Measurements from ENCODE around the gene MPRIP.

MPRIP gene

DNA sequence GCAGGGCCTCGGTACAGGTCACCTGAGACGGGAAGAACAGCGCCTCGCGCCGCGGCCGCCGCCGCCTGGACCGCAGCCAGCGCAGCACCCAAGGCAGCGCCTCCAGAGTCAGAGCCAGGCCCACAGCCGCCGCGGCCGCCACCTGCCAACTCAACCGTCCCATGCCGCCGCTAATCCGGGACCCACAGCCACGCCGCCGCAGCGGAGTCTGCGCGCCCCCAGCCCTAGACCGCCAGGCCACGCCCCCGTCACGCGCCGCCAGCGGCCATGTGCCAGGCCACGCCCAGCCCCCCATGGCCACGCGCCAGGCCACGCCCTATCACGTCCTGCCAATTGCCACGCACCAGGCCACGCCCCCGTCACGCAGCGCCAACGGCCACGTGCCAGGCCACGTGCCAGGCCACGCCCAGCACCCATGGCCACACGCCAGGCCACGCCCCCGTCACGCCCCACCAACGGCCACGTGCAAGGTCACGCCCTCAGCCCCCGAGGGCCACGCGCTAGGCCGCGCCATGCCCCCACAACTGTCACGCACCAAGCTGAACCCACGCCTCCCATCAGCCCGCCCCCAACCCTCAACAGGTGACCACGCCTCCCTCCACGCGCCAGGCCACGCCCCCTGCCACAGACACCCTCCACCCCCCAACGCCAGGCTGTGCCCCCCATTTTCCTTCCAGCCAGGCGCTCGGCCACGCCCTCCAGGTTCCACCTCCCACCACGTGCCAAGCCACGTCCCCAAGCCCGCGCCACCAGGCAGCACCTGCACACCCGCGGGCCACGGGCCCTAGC lies 164.1 kb downstream of the MPRIP start, which contains the start of gene PLD6:
Gene PLD6, minus strand, starts transcription at position 210 of the 789 bp plus-strand sequence. Its CDS starts 47 bp downstream, at position 163.
- peak; percentile 64 for DNase-seq (ENCODE audit: low read depth, low spot score)

DNA sequence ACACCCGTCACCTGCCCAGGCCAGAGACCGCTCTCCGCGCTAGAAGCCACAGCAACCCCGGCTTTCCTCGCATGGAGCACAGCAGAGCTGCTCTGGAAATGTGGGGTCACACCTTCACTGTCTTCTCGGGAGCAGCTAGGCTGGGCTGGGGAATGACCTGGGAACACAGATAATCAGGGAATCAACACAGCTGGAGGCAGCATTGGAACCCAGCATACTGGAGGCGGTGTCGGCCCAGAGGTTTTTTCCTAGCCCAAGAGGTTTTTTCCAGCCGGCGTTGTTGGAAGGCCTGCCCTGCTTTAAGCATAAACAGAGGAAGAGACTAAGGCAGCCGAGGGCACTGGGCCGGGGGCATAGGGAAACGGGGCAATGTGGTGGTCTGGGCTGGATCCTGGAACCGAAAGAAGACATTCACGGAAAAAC lies 164.7 kb downstream of the MPRIP start:
- H3K4me3 ChIP-seq (ENCODE audit: low read length) = no peak overlapping the region
- DNase-seq (ENCODE audit: low read depth, low spot score) = no peak

More for the DNA sequence above, 164.1 kb downstream of the MPRIP start, which contains the start of gene PLD6:
- H3K4me3 ChIP-seq (ENCODE audit: low read length) = peak within 1 kb of the TSS; percentile 52

DNA sequence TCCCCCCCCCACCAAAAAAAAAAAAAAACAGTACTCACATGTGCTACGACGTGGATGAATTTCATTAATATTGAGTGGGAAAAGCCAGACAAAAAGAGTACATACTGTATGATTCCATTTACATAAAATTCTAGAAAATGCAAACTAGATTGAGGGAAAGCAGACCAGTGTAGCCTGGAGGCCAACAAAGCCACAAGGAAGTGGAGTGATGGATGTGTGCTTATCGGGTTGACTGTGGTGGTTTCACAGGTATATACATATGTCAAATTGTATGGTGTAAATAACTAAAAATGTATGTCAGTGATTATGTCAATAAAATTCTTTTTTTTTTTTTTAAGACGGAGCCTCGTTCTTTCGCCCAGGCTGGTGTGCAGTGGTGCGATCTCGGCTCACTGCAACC lies 165.7 kb downstream of the MPRIP start:
- H3K4me3 ChIP-seq (ENCODE audit: low read length) = no peak overlapping the region
- no peak for DNase-seq (ENCODE audit: low read depth, low spot score)

DNA sequence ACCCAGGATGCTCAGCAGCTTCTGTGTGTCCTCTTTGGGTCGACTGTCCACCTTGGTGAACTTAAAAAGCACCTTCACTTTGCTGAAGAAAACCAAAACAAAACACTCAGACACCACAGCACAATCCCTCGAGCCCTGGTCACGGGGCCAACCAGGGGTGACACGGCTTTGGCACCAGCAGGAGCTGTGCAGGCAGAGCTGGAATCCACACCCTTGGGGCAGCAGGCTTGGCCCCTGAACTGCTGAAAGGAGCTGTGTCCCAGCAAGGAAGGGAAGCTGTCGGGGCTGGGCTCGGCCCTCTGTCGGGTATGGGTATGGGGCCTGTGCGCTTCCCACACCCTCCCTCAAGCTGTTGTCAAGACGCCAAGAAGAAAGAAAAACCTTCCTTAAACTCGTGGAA lies 171.5 kb downstream of the MPRIP start:
- DNase-seq (ENCODE audit: low read depth, low spot score) = no peak
- no peak overlapping the region for H3K4me3 ChIP-seq (ENCODE audit: low read length)

DNA sequence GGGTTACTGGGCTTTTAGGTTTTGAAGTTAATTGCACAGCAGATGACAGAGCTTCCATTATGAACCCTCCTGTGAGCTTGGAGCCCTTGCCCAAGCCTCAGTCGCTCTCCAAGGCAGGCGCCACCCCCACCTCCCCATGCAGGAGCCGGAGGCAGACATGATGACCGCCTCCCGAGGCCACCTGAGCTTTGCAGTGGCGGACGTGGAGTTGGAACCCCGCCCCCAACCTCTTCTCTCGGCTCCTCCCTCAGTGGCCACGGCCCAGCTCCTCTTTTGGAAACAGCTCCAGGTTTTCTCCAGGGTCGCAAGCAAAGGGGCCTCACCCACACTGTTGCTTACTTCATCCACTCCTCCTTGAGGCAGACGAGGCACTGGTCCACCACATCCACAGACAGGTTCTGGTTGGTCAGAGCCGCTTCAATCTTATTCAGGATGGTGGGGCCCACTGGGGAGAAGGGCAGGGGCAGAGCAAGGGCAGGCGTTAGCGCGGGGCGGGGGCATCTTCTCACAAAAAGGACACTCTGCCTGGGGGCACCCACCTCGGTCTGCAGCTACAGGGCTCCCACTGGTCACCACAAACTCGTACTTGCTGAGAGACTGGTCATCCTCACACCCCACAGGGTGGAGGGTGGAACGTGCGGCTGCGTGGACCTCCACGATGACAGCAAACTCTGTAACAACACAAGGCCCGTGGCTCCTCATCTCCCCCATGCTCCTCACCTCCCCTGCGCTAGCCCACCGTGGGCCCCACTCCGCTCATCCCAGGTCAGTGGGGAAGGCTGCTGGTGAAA lies 172.6 kb downstream of the MPRIP start:
- no peak overlapping the region for H3K4me3 ChIP-seq (ENCODE audit: low read length)
- DNase-seq (ENCODE audit: low read depth, low spot score) = no peak

DNA sequence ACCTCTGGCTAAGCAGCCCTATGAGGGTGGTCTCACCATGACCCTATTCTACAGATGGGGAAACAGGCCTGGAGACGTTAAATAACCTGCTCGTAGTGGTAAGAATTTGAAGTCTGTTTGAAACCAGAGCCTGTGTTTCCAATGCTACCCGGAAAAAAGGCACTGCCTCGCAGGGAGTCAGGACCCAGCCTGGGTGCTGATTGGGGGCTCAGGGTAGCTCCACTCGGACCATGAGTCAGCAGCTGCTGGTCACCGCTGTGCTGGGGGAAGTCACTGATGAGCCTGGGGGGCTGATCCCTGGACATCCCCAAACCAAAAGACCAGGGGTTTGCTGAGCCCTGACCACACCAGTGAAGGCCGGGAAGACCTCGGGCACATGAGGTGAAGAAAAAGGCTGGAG lies 173.3 kb downstream of the MPRIP start:
- H3K4me3 ChIP-seq (ENCODE audit: low read length) = no peak overlapping the region
- no peak for DNase-seq (ENCODE audit: low read depth, low spot score)

DNA sequence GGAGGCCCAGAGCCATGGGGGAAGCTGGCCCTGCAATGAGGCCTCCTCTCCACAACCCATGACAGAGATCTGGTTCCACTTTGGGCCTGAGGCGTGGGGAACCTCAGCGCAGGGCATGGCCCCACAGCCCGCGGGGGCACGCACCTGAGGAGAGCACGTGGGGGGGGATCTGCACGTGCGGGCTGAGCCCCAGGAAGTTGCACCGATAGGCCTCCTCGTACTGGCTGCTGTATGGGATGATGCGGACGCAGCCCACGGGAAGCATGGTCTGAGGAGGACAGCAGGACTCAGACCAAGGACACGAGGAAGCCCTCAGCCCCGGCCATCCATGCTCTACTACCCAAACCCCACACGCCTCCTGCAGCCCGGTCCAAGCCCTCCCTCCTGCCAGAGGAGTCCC lies 174.0 kb downstream of the MPRIP start:
- no peak overlapping the region for H3K4me3 ChIP-seq (ENCODE audit: low read length)
- DNase-seq (ENCODE audit: low read depth, low spot score) = no peak

DNA sequence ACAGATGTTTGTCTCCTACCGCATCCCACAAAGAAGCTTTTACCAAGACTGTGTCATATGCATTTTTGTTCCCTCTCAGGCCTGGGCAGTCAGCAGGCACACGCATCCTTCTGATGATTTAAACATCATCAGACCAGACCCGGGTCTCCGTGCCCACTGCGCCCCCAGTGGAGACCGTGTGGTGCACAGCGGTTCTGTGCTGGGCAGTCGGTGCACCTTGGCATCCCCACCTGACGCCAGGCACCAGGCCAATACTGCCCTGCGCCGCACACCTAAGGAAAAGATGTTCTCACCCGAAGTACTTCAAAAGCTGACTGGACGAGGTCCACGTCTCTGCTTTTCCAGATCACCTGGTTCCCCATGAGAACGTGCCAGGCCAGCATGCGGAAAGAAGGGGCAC lies 174.5 kb downstream of the MPRIP start:
- DNase-seq (ENCODE audit: low read depth, low spot score) = no peak
- no peak overlapping the region for H3K4me3 ChIP-seq (ENCODE audit: low read length)

DNA sequence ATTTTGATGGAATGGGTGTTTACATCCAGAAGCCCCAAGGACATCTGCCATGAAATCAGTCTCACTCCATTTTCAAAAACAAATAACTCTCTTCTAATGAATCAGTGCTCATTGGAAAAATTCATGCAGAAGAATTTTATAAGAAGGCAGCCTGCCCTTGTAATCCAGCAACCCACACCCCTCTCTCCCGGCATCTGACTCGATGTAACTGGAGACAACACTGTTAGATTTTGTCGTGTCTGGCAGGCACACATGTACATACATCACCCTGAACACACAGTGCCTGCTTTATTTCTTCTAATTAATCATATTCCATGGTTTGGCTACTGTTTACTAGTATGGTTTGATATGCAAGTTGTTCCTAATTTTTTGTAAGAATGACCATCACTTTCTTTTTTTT lies 175.7 kb downstream of the MPRIP start:
- H3K4me3 ChIP-seq (ENCODE audit: low read length) = no peak overlapping the region
- DNase-seq (ENCODE audit: low read depth, low spot score) = no peak

DNA sequence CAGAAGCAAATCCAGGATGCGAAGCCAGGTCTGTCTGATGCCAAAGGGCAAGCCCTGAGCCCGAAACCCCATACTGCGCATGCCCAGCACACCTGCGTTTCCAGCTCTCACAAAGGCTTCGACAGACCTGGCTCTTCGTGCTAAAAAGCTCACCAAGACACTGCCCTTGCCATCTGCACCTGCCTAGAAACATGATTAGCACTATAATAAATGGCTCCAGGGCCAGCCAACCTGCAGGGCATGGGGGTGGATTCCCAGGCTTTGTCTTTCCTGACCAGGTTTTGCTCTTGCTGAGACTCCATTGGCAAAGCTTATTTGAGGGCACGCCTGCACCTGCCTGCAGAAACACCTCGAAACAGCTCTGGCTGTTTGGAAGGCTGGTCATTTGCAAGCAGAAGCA lies 178.3 kb downstream of the MPRIP start:
- DNase-seq (ENCODE audit: low read depth, low spot score) = no peak
- no peak overlapping the region for H3K4me3 ChIP-seq (ENCODE audit: low read length)

DNA sequence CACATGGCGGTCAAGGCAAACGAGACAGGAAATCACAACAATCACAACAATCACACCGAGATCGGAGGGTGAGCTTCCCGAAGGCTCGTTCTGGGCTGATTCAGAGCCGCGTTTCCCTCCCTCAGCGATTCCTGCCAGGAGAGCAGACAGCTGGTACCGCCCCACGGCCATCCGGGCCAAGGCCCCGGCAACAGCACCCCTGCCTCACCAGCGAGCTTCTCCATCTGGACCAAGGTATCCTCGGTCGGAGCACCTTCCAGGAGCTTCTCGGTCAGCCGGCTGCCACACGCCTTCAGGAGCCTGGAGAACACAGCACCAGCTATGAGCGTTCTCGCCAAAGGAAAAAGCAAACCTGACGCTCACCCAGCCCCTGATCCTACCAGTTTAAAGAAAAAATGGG lies 179.1 kb downstream of the MPRIP start:
- DNase-seq (ENCODE audit: low read depth, low spot score) = no peak
- H3K4me3 ChIP-seq (ENCODE audit: low read length) = no peak overlapping the region

DNA sequence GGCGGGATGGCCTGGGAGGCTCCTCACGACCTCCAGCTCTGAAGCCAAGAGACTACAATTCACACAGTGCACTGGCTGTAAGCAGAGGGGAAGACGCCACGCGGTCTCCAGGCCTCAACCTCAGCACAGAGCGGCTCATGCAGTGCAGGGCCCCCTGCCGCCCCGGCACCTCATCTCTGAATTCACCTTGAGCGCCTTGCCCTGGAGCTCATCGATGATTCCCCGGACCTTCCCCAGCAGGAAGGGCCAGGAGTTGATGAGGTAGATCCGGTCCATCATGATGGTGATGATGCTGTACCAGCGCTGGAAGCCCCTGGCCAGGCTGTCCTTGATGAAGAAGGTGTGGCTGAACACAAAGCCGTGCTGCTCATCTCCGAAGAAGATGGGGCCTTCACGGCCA lies 181.5 kb downstream of the MPRIP start:
- H3K4me3 ChIP-seq (ENCODE audit: low read length) = no peak overlapping the region
- DNase-seq (ENCODE audit: low read depth, low spot score) = no peak

DNA sequence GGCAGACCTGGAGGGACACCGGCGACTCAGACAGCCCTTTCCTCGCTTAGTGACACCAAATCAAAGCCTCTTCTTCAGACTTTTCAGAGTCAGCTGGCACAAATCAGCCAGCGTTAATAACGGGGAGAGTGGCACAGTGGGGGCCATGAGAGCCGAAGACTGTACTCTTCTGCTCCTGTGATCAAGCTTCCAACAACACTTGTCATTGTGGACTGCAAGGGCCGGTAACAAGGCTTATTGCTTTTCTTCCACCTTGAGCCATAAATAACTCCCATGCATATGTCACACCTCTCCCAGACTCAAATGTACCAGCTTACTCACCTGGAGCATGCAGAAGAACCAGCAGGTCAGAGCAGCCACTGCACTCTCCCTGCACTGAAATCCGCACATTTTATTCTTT lies 181.9 kb downstream of the MPRIP start:
- no peak for DNase-seq (ENCODE audit: low read depth, low spot score)
- H3K4me3 ChIP-seq (ENCODE audit: low read length) = no peak overlapping the region

DNA sequence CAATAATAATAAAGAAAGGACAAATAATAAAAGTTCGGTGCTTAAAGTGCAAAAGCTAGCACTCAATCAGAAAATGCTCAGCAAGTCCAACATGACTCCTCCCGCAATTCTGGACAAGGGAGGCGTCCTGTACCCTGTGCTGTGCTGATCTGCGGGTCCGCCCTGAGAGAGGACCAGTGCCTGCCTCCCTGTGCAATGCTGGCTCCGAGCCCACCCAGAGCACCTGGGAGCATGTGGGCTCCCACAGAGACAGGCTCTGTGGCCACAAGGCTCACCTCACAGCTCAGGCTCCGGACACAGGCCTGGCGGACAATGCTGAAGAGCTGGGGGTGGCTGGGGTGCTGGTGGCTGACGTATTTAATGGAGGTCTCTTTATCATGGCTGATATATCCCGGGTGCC lies 183.6 kb downstream of the MPRIP start:
- H3K4me3 ChIP-seq (ENCODE audit: low read length) = no peak overlapping the region
- no peak for DNase-seq (ENCODE audit: low read depth, low spot score)

DNA sequence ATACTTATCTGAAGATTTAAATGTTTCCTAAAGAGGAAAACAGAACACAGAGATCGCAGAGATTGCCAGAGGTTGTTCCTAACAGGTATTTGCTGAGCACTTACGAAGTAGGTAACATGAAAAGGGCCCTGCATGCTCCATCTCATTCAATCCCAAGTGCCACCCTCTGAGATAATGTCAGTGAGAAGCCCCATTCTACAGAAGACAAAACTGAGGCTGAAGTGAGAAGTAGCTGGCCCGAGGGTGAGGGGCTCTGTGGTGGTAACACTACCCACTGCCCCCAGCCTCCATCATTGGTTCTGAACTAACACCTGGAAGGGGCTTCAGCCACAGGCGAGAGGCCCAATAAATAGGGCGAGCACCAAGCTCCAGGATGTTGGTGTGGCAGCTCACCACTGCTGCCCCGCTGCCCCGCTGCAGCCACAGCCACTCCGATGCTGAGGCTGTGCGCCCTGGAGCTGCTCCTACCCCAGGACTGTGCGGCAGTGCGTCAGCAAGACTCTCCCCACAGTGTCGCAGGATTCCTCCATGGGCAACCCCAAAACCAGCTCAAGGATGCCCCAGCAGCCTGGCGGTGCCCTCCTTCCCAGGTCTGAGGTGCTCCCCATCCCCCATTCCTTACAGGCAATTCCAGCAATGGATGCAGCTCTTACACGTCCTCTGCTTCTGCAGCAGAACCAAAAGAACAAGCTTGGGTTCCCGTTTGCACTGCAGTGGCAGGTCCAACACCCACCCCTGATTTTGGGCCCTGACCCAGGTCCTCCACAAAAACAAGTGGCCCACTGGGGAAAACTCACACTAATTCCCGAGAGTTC lies 184.4 kb downstream of the MPRIP start:
- H3K4me3 ChIP-seq (ENCODE audit: low read length) = no peak overlapping the region
- DNase-seq (ENCODE audit: low read depth, low spot score) = no peak

DNA sequence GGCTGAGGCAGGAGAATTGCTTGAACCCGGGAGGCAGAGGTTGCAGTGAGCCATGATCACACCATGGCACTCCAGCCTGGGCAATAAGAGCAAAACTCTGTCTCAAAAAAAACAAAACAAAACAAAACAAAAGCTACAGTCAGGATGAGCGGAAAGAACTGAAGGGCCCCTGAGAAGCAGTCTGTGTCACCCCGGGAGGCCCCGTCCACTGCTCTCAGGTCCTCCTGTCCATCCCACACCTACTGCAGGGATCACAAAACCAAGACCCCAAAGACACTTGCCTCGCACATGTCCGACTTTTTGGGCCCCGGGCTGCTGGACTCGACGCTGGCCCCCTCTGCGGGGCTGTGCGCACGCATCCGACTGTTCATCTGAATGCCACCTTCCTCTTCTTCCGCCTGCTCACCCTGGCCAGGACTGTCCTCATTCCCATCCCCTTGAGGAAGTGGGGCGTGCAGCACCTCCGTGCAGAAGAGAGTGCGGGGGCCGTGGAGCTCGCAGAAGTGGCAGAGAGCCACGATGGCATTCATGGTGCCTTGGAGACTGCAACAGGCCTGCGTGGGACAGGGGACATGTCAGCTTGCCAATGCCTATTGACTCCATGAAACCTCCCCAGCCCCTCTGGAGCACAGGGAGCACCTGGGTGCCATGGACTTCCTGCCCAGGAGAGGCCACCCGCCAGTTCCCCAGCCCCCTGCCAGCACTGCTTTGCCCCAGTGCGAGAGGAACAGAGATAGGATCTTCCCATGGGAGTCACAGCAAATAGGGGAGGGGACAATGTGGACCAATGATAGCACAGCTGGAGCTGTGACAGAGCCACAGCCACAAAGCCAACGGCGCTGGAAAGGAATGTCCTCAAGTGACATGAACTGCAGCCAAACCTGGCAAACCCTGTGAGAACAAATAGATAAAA lies 185.6 kb downstream of the MPRIP start:
- H3K4me3 ChIP-seq (ENCODE audit: low read length) = no peak overlapping the region
- DNase-seq (ENCODE audit: low read depth, low spot score) = no peak

DNA sequence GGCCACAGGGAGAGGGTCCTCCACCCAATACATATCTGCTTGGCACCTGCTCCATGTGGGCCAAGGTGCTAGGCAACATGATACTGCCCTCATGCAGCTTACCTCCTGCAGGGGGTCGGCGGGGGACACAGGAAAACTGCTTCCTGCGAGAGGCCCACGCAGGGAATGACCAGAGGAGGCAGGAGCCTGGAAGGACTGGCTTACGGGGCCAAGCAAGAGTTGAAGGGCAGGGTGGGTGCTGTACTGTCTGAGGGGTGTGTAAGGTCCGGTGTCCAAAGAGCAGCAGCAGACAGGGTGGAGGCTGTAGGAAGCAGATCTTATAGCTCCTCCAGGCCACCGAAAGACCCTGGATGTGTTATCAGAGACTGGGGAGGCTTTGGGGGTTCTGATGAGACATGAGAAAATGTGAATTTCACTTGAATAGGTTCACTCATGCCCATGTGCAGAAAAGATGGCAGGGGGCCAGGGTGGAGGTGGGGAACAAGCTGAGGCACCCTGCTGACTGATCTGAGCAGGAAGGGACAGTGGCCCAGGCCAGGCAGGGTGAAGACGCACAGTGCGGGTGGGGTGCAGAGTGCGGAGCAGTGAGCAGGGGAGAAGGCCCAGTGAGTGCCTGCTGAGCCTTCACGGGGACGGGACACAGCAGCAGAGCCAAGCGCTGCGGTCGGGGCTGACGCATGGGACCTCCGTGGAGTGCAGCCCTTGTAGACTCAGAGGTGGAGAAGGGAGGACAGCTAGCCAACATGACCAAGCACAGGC lies 186.4 kb downstream of the MPRIP start:
- H3K4me3 ChIP-seq (ENCODE audit: low read length) = no peak overlapping the region
- no peak for DNase-seq (ENCODE audit: low read depth, low spot score)
